ENCODE measurements around the gene NRROS. TPM values are rescaled to one million over a fixed set of nuclear protein-coding genes. Genes with fewer than 3 reads are reported as not detected.

The NRROS gene
- total and polyA plus RNA-seq, 2 of the 13 experiments (the other 11 are each of a cell fraction or from before 2014, with no cell fraction given): not detected

GRCh38 chr3:196645897-196646665, 6.6 kb downstream of the NRROS start:
- Histone ChIP-seq H3K27me3 (ENCODE audit: control insufficient read depth in 1 of 2, insufficient read depth in 2 of 2, low read length in 2 of 2) (peaks cover 2 to 45% of the 10 kb centered on the region in 2 experiments; a peak in 4 of 5 replicates), H3K4me2 (ENCODE audit: low read depth, low read length) (no peak overlapping the region), H4K20me1 (ENCODE audit: insufficient read depth, low read length) (no peaks in the 10 kb centered on the region), H3K36me3 (replicated peaks in 1 of 2; ENCODE audit: control insufficient read depth in 1 of 2, insufficient read depth in 2 of 2, low read length in 2 of 2) (no peaks in the 10 kb centered on the region), H3K79me2 (ENCODE audit: insufficient read depth, low read length) (no peaks in the 10 kb centered on the region), H2AFZ (ENCODE audit: low read length) (no peak overlapping the region), H3K4me1 (ENCODE audit: insufficient read depth, low read length) (no peaks in the 10 kb centered on the region), H3K9me3 (ENCODE audit: low read length) (no peaks in the 10 kb centered on the region), H3K27ac (ENCODE audit: extremely low read length, insufficient read depth, low read length) (no peak overlapping the region), H3K9ac (ENCODE audit: insufficient read depth, low read depth, low read length) (no peak overlapping the region), H3K4me3 (replicated peaks in 1 of 3; ENCODE audit: insufficient read depth in 1 of 3, low read depth in 2 of 3, low read length in 3 of 3) (no peak overlapping the region)
- POLR2A ChIA-PET: no interaction called here
- FAIRE-seq (no peak), DNase-seq (ENCODE audit: low spot score) (no peak), ATAC-seq (peak; percentile 41)
- TF ChIP-seq MAFF (IDR thresholded peaks at IDR 0.05; ENCODE audit: low read depth, low read length): no peak
- TF ChIP-seq SATB2 (CRISPR knock-in tag; IDR thresholded peaks at IDR 0.05): no peak
- TF ChIP-seq ZNF326 (CRISPR knock-in tag; IDR thresholded peaks at IDR 0.05; ENCODE audit: borderline replicate concordance): no peak
- TF ChIP-seq MIER3 (CRISPR knock-in tag; IDR thresholded peaks at IDR 0.05; ENCODE audit: borderline replicate concordance): no peak
- TF ChIP-seq JARID2 (CRISPR knock-in tag; IDR thresholded peaks at IDR 0.05; ENCODE audit: insufficient replicate concordance): no peak
- no peak for TF ChIP-seq NCOR1 (IDR thresholded peaks at IDR 0.05; ENCODE audit: borderline replicate concordance, low read length)
- no peak for TF ChIP-seq ZNF501 (CRISPR knock-in tag; IDR thresholded peaks at IDR 0.05)
- no peak for TF ChIP-seq GTF2F1 (IDR thresholded peaks at IDR 0.05; ENCODE audit: low read length)
- TF ChIP-seq, protein P1, sequence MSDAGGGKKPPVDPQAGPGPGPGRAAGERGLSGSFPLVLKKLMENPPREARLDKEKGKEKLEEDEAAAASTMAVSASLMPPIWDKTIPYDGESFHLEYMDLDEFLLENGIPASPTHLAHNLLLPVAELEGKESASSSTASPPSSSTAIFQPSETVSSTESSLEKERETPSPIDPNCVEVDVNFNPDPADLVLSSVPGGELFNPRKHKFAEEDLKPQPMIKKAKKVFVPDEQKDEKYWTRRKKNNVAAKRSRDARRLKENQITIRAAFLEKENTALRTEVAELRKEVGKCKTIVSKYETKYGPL (CRISPR knock-in tag; IDR thresholded peaks at IDR 0.05): no peak
- no peak for TF ChIP-seq XBP1 (CRISPR knock-in tag; IDR thresholded peaks at IDR 0.05)
- TF ChIP-seq PRPF4 (IDR thresholded peaks at IDR 0.05; ENCODE audit: low read depth, low read length, poor library complexity, severe bottlenecking): no peak
- TF ChIP-seq, protein P2, sequence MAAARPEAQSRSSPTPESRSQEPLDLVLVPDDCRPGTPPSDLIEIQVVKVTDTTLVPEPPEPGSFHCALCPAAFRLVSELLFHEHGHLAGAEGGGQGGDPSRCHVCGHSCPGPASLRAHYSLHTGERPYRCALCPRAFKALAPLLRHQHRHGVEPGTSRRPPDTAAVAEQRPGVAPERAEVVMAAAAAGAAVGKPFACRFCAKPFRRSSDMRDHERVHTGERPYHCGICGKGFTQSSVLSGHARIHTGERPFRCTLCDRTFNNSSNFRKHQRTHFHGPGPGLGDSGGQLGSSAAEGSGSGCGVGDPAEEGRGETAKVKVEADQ (CRISPR knock-in tag; IDR thresholded peaks at IDR 0.05; ENCODE audit: borderline replicate concordance): no peak
- TF ChIP-seq PHF5A (CRISPR knock-in tag; IDR thresholded peaks at IDR 0.05; ENCODE audit: low read depth, unreplicated experiment): no peak
- BruUV-seq (replicated peaks): no TSS peak
- in situ Hi-C loops (cut with HindIII; ENCODE audit: extremely low pct_ligation_motif_present, low pct_unique_long_range_greater_than_20kb): no loop called here
- 43% methylated on average over 21 of the region's 21 CpGs for WGBS (ENCODE audit: low lambda C conversion rate)
- intact Hi-C loops (cut with micrococcal nuclease; ENCODE audit: unreplicated experiment): no loop called here
- CTCF ChIA-PET (ENCODE audit: low intra/inter-chr PET ratio, low total read pairs): no interaction called here

All from HepG2 (cell line).